Stimulated activated CD8-positive, alpha-beta memory T cell treated with anti-CD3 and anti-CD28 coated beads, Interleukin-15, amount 100 ng/mL, for 4 hours (primary cell): Measurements from ENCODE around the gene DCAKD.

Experiments used
- DNase-seq, 2 donors: peaks; one replicate each; pipeline ENCODE4 v3.0.0-alpha.2; 2020; ENCODE audit warnings: low read depth in 2 of 2

DCAKD gene

DNA sequence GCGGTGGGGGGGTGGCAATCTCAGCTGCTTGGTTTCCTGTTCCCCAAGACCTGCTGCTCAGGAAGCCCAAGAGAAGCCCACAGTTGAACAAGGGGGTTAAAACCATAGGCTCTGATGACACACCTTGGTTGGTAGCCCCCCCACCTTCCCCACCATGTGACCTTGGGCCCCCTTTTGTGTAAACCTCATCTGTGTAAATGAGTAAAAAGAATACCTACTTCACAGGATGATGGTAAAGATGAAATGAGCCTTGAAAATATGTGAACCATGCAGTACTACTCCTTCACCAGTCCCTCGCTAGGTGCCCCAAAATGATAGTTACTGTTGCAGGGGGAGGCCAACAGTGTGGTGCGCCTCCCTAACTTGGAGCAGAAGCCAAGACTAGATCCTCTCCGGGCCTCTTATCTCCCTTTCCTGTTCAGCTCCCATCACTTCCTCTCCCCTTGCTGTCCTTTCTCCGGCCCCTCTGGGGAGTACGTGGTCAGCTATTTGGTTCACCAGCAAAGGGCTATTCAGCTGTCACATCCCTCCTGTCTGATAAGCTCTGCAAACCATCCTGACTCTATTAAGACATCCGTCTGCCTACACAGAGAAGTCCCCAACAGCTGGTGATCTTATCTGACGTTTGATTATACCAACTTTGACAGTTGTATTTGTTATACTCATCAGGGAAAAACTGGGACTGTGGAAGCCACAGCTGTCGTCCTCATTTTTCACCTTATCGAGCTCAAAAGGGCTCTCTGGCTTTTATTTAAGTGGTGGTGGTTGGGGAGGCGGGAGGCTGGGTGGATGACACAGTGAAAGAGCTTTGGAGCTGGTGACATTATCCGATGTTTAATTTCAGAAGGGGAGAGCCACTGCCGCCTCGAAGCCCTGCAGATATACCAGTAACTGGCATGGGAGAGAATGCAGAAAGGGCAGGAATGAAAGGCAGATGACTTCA is 19.9 kb downstream of the DCAKD start:
- no peak for DNase-seq

DNA sequence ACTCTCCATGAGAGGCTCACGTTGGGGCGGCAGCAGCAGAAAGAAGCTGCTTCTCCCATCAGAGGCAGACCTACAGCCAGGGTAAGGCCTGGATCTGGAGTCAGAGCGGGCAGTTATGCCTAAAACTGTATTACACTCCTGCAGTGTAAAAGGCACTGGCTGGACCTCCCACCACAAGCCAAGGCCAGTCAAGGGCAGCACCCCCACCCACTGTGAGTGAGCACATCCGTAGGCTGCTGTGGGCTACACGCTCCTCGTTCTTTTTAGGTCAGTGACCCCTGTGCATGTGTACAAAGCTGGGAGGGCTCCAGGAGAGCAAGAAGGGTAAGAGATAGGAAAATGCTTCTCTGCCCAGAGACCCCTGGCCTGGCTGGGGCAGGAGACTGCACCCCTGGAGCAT is 20.7 kb downstream of the DCAKD start:
- no peak for DNase-seq

DNA sequence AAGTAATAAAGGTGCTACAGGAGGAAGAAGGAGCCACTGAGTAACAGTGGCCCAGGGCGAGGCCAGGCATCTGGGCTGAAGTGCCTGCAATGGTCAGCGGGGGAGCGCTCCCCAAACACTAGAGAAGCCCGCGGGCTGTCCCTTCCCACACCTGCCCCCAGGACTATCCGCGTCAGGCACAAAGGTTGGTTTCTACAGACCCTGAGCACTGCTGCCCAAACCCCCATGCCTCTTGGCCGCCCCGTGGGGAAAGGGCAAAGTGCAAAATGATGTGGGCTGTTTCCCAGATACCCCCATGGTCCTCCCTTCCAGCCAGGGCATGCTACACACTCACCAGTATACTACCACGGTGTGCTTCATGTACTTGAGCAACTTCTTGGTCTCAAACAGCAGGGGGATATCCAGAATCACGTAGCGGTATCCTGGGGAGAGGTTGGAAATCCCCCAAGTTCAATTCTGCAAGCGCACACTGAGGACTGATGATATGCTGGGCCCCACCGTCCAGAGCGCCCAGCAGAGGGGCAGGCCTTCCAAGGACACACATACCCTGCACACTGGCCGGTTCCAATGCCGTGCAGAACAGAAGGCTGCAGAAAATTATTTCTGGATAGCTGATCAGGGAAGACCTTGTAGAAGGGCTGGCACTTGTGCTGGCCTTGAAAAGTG is 21.5 kb downstream of the DCAKD start:
- no peak for DNase-seq

DNA sequence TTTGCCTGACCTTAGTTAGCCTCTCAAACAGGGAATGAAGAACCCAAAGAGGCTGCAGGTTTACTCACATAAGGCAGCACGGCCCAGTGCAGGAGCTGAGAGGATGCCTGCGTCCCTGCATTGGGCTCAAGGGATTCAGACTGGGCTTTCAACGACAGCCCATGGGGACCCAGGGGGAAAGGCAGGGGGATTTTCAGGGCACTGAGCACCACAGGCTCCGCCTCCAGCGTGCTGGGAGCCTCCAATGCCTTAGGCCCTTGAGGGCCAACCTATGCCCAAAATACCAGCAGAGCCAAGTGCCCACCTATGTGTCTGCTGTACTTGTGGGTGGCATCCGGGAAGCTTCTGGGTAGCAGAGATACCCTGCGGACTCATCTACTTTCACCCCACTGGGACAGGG is 22.3 kb downstream of the DCAKD start:
- DNase-seq, result no peak

DNA sequence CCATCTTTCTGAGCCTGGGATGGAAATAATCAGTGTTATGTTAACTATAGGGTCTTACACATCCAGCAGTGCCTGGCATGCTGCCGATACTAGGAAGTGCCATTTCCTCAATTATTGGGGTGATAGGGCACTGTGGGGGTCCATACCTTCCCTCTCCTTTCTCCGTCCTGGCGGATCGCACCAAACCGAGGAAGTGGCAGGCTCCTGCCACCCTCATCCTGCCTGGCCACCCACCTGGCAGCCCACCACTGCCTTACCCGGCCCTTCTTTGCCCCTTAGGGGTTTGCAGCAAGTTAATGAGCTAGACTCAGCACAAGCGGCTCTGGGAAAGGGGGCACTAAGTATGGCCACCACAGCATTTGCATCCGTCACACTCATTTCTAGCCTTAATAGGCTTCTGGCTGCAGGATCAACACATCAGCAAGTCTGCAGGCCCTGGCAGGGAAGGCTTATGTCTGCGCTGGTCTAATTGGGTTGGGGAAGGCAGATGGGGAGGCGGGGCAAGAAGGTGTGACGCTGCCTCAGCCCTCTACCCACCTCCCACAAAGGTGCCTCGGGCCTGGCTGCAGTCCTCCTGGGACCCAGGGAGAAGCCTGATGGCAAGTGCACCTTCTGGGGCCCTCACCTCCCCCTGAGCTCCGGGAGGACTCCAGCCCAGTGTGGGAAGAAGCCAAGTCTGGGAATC is 28.6 kb downstream of the DCAKD start:
- no peak for DNase-seq

DNA sequence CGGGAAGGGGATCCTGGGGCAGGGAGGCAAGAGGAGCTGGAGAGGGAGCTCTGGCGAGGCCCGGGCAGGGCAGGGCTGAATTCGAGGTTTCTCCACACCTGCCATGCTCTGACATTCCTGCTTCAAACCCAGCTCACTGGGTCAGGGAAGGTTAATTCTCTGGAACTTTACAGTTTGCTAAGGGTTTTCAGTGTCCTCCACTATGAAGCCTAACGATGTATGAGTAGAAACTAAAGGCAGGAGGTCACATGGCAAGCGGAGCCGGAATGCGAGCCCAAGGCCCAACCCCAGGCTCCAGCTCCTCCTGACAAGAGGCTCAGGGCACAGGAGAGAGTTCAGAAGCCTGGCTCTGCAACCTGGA is 29.2 kb downstream of the DCAKD start:
- no peak for DNase-seq

DNA sequence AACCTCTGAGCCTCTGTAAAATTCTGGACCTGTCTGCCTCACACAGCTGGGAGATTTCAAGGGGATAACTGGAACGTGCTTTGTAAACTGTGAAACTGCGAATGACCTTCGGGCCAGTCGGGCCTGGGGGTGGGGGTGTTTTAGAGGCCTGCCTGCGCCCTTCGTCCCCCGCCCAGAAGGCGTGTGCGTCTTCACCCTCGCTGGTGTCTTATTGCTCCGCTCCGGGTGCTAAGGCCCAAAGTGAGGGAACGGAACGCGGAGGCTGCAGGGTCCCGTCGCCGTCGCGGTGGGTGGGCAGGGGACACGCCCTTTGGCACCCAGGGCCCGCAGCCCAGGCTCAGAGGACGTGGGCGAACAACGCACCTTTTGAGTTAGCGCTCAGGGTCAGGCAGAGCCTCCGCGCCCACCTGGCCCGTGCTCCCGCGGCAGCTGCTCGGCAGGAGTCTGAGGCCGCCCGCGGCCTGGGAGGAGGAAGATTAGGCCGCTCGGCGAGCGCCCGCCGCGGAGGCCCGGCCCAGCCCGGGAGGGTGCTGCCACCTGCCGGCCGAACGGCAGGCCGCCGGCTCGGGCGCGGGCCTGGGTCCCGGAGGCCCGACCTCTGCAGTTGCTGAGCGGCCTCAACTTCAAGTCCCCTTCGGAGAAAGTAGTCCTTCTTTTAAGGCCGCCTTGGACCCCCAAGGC is 29.7 kb downstream of the DCAKD start:
- DNase-seq, result peak; percentile 12 to 38

DNA sequence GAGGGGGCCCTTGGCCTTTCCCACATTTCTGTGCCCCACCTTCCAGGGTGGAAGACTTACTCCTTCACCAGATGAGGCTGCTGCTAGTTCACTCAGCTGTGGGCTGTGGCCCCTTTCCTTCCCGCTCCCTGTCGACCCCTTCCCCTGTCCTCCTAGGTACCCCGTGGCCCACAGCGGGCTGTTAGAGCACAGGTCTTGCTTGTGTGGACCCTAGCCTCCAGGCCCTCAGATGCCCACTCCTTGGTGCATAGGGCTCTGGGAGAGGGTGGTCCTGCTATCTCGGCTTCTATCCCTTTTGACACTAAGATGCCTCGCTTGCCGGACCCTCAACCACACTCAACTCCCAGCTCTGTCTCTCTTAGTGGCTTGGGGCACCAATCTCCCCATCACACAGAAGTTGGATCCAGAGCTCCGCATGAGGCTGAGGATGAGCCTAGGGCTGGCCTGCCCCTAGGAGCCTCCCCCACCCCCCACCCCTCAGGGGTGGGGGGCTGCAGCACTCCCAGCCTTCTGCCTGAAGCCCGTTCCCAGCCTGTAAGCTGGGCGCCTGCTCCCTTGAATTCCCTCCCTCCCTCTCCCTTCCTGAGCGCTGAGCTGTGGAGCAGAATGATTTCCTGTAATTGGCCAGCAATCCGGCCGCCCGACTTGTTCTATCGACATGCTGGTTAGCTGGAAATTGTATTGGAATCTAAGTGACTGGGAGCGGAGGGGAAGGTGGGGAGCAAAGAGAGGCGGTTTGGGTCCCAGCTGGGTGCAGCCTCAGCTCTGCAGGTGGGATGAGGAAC is 30.9 kb downstream of the DCAKD start:
- DNase-seq, result no peak

DNA sequence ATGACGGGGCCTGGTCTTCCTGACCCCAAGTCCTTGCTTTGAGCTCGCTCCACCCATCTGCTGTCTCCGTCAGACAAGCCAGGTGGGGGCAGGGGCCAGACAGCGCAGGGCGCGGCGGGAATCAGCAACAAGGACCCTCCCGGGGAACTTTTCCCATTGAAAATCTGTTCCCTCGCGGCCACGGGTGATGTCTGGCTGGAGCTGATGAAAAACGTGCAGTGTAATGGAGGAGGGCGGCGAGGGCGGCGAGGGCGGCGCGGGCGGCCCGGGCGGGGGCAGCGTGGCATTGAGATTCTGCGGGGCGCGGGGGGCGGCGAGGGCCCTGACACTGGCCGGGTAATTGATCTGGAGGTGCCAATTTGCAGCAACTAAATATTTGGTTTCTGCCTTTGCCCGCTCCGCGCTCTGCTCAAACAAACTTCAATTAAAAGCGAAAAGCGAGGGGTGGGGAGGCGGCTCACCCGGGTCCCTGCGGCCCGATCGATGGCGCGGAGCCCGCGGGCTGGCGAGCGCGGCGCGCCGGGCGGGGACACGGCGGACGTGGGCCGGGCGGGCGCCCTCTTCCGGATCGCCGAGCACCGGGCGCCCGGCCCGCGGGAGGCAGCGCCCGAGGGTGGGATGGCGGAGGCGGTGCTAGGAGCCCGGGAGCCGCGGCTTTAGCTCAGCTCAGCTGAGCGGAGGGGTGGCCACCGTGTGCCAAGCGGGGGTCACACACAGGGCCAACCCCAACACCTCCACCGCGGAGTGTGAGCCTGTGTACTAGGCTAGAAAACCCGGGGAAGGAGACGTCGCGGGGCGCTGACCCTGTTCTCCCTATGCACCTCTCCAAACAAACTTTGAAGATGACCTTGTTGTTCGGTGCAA is 32.4 kb downstream of the DCAKD start:
- peak in 1 of 2 donors; percentile 4 for DNase-seq

DNA sequence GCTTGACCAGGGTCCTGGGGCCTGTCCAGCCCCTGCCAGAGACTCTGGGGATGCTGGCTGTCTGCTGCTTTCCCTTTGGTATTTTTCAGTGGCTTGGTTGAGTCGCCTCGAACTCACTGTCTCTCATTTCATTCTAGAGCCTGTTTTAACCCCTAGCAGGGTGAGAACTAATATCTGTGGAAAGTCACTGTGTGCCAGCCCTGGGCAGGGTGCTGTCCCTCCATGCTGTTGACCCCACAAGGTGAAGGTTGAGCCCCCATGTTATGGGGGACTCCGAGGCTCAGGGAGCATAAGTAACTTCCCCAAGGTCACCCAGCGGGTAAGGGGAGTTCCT is 33.0 kb downstream of the DCAKD start:
- no peak for DNase-seq

DNA sequence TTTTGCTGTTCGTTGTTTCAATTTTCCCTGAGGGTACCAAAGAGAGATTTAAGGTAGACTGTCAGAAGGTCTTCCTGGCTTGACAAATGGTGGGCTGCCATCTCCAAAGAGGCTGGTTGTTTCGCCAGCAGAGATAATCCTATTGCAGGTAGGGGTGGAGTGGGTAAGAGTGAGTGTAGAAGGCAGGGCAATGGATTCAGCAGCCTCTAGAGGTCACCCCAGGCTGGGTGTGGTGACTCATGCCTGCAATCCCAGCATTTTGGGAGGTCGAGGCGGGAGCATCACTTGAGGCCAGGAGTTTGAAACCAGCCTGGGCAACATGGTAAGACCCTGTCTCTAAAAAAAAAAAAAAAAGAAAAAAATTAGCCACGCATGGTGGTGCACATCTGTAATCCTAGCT is 34.6 kb downstream of the DCAKD start:
- no peak for DNase-seq

DNA sequence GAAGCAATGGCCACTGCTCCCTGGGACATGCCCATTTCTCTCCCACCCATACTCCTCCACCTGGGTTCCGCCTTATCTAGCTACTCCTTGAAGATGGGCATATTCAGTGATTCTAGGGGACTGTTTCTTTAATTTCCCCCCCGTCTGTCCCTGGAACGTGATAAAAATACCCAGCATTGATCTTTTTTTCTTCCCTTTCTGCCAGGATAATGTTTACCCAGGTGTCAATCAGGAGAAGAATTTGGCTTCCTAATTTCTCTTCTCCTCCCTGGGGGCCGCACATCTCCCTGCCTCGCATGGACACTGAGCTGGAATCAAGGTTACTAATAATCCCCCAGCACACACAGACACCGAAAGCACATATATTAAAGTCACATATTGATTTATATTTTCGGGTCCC is 35.2 kb downstream of the DCAKD start:
- no peak for DNase-seq

DNA sequence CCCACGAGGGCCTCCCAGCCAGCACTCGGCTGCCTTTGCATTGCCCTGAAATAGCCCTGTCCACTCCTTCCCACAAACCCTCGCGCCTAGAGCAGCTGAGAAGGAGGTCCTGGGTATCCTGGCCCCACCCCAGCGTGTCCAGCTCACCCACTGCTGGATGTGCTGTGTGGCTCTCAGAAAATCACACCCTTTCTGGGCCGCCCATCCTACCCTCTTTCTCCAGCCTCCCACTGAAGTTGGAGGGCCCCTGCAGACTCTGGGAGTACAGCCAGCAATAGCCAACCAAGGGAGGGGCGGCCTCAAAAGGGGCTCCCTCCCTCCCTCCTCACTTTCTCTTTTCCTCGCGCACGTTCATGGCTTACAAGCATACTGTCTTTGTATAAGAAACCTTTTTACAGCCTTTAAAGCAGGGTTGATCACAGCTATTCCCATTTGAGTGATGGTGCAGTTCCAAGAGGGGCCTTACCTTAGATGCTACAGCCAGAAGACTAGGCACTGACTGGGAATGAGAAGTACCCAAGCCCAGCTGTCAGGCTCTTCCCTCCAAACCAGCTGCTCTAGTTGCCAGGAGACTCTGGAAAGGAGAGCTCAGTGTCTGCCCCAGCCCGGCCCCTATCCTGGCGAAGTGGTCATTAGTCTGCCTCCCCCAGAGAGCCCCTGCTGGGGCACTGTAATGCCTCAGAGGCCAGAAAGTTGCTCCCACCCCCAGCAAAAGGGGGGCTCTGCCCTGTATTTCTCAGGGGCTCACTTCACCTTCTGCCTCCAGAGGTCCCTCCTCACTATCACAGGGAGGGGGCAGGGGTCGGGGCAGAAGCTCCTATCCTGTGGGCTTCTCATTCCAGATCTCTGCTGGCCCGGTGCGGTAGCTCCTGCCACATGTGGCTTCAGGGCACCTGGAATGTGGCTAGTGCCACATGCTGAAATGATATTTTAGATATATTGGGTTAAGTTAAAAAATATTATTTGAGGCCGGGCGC is 38.1 kb downstream of the DCAKD start:
- no peak for DNase-seq

DNA sequence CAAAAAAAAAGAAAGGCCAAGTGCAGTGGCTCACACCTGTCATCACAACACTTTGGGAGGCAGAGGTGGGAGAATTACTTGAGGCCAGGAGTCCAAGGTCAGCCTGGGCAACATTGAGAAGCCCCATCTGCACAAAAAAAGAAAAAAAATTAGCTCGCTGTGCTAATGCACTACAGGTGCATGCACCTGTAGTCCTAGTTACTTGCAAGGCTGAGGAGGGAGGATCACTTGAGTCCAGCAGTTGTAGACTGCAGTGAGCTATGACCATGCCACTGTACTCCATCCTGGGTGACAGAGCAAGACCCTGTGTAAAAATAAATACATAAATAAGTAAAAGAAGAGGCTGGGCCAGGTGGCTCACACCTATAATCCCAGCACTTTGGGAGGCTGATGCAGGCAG is 39.7 kb downstream of the DCAKD start:
- DNase-seq, result no peak

DNA sequence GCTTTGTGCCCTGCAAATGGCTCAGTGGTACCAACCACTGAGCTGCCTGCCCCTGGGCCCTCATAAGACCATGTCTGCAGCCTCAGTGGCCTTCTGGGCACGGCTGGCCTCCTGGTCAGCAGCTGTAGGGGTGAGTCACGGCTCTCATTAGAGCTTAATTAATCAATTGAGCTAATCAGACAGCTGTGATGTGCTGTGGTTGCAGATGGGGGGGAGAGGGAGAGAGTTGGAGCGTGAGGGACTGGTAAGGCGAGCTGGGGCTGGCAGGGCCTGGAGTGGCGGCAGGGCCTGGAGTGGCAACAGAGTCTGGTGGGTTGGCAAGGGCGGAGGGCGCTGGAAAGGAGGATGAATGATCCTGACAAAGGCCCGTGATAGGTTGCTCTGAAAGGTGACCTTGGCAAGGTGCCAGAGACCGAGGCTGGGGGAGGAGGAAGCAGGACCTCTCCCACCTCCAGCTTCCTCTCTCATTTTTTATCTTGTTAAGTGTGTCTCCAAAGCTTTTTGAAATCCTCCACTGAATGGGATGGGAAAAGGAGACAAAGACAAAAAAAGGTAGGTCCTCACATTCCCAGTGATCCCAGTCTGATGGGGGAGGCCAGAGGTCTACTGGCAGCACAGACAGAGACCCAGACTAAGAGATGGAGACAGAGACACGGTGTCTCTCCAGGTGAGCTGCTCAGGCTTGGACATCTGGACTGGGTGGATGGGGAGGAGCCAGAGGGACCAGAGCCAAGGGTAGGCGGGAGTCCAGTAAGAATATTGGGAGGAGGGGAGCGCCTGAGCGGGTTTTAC is 41.6 kb downstream of the DCAKD start:
- no peak for DNase-seq

DNA sequence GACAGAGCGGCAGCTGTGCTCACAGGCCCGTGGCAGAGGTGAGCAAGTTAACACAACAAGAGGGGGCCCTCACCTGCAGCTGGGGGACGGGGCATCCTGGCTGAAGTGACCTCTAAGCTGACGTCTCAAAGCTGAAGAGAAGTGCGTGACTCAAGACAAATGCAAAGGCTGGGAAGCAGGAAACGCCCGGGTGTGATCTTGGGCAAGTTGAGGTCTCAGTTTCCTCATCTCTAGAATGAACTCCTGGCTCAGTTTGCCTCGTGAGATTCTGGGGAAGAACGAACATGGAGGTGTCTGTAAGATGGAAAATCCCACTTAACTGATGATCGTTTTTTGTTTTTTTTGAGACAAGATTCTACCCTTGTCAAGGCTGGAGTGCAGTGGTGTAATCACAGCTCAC is 43.2 kb downstream of the DCAKD start:
- DNase-seq, result no peak

DNA sequence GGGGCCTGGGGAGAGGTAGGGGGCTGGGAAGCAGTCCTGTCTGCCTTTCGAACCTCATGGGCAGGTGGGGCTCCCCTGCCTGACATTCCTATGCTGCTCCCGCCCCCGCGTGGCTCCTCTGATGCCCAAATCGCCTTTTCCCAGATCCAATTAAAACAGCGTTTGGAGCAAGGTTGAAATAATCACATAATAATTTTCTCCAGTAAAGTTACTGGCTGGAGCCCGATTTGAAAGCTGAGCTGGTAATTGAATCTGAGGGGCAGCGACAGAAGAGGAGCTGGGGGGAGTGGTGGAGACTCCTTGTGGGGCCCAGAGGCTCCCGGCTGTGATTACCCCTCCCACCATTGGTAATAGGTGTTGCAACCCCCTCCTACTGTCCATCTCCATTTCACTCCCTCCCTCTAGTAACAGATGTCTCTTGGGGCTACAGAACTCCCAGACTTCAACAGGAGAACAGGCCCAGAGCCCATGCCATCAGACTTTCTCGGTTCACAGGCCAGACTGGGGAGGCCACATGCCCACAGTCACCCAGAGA is 44.4 kb downstream of the DCAKD start:
- DNase-seq, result no peak

DNA sequence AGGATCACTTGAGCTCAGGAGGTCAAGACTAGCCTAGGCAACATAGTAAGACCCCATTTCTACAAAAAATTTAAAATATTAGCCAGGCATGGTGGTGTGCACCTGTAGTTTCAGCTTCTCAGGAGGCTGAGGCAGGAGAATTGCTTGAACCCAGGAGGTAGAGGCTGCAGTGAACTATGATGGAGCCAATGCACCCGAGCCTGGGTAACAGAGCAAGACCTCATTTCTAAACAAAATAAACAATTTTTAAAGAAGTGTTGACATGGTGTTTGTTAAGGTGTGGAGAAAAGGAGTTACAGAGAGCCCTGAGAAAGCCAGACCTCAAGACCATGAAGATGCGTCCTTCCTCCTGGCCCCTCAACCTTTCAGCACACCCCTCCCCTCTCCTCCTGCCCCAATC is 45.7 kb downstream of the DCAKD start:
- DNase-seq, result no peak
